SK-N-SH (cell line): ENCODE measurements around the gene RBMS3. TPM values are rescaled to one million over a fixed set of nuclear protein-coding genes. Genes with fewer than 3 reads are reported as not detected.

ENCODE experiments used
- CTCF ChIA-PET: fragments of 300-600, 350-600 bp; formaldehyde crosslinking; extraction: SDS; loops from one replicate; lab custom pipeline; 2021; lab: Yijun Ruan, JAX
- POLR2A ChIA-PET: fragments of 350-600 bp; sonication (Branson Sonifier 250); formaldehyde crosslinking; extraction: SDS; loops from one replicate; lab custom pipeline; 2020; ENCODE audit warnings: antibody characterized with exemption, inconsistent platforms; lab: Yijun Ruan, JAX
- DNase-seq: peaks from one replicate; pipeline ENCODE4 v3.0.0; 2012
- H2AFZ ChIP-seq: fragments of 200-600 bp; sonication (generic); 2 replicates; pipeline ENCODE4 v1.8.1; 2016; ENCODE audit warnings: antibody characterized with exemption, mild to moderate bottlenecking, low read depth
- H3F3A ChIP-seq: fragments of 200-600 bp; sonication (generic); replicated peaks from 2 replicates; pipeline ENCODE3; 2016; ENCODE audit warnings: antibody characterized with exemption, mild to moderate bottlenecking; ENCODE audit not compliant: insufficient read depth
- H3K27ac ChIP-seq, 2 experiments: fragments of 200-500 bp in 1 of 2; fragments of 200-600 bp in 1 of 2; sonication (Bioruptor generic) in 1 of 2; sonication (generic), shearing (Covaris generic) in 1 of 2; 2 replicates each; pipeline versions ENCODE4 v1.5.1 to v1.6.1; 2014 to 2016; ENCODE audit warnings: low read depth in 2 of 2, inconsistent platforms in 1 of 2, low read length in 1 of 2, mild to moderate bottlenecking in 1 of 2, mixed read lengths in 1 of 2
- H3K27me3 ChIP-seq: fragments of 200-600 bp; sonication (generic), shearing (Covaris generic); 2 replicates; pipeline ENCODE4 v1.6.1; 2016; ENCODE audit warnings: mixed run types; ENCODE audit not compliant: insufficient read depth
- H3K36me3 ChIP-seq, 2 experiments: fragments of 200-500 bp in 1 of 2; fragments of 200-600 bp in 1 of 2; sonication (Bioruptor generic) in 1 of 2; sonication (generic) in 1 of 2; replicated peaks in 1 of 2; 2 replicates each; pipeline versions ENCODE3 to v1.5.1; 2014 to 2016; ENCODE audit warnings: low read length in 1 of 2, mild to moderate bottlenecking in 1 of 2; ENCODE audit not compliant: insufficient read depth in 2 of 2, control insufficient read depth in 1 of 2
- H3K4me1 ChIP-seq, 2 experiments: fragments of 200-500 bp in 1 of 2; fragments of 200-600 bp in 1 of 2; sonication (Bioruptor generic) in 1 of 2; sonication (generic), shearing (Covaris generic) in 1 of 2; 2 replicates each; pipeline versions ENCODE4 v1.5.1 to v1.6.1; 2014 to 2016; ENCODE audit warnings: low read depth in 1 of 2, low read length in 1 of 2, mixed run types in 1 of 2; ENCODE audit not compliant: insufficient read depth in 2 of 2, control insufficient read depth in 1 of 2
- H3K4me2 ChIP-seq: fragments of 200-600 bp; sonication (generic), shearing (Covaris generic); 2 replicates; pipeline ENCODE4 v1.6.1; 2017; ENCODE audit warnings: mixed run types
- H3K4me3 ChIP-seq, 2 experiments: fragments of 200-500 bp in 1 of 2; fragments of 200-600 bp in 1 of 2; sonication (Bioruptor generic) in 1 of 2; sonication (generic), shearing (Covaris generic) in 1 of 2; 2 replicates each; pipeline versions ENCODE4 v1.5.1 to v1.8.1; 2014 to 2016; ENCODE audit warnings: low read depth in 2 of 2, inconsistent platforms in 1 of 2, low read length in 1 of 2, mild to moderate bottlenecking in 1 of 2, mixed read lengths in 1 of 2, moderate library complexity in 1 of 2
- H3K79me2 ChIP-seq: fragments of 200-600 bp; sonication (generic); 2 replicates; pipeline ENCODE4 v1.8.1; 2017; ENCODE audit warnings: mild to moderate bottlenecking; ENCODE audit not compliant: insufficient read depth
- H3K9ac ChIP-seq: fragments of 200-600 bp; sonication (generic); 2 replicates; pipeline ENCODE4 v1.6.1; 2017; ENCODE audit warnings: mixed run types
- H3K9me2 ChIP-seq: fragments of 200-600 bp; sonication (generic); 2 replicates; pipeline ENCODE4 v1.6.1; 2017; ENCODE audit warnings: mixed run types
- H3K9me3 ChIP-seq: fragments of 200-600 bp; sonication (generic); 2 replicates; pipeline ENCODE4 v1.6.1; 2017; ENCODE audit warnings: mixed run types, mild to moderate bottlenecking, moderate library complexity
- H4K20me1 ChIP-seq: fragments of 200-600 bp; sonication (generic); 2 replicates; pipeline ENCODE4 v1.6.1; 2017; ENCODE audit warnings: mild to moderate bottlenecking, mixed run types; ENCODE audit not compliant: insufficient read depth
- CHD2 ChIP-seq: fragments of 150-350 bp; IDR thresholded peaks from 2 replicates; pipeline ENCODE4 v1.6.1; 2018; ENCODE audit warnings: low read length; ENCODE audit not compliant: partially characterized antibody
- ELF1 ChIP-seq: IDR thresholded peaks from 2 replicates; pipeline ENCODE4 v1.4.0; 2012
- EP300 ChIP-seq, 2 experiments: IDR thresholded peaks; 2 replicates each; pipeline versions ENCODE4 v1.4.0 to v1.6.1; 2012; ENCODE audit warnings: borderline replicate concordance in 1 of 2, low read depth in 1 of 2, low read length in 1 of 2
- EZH2phosphoT487 ChIP-seq: fragments of 200-600 bp; sonication (generic); IDR thresholded peaks from 2 replicates; pipeline ENCODE4 v1.6.1; 2017; ENCODE audit warnings: low read depth, mixed run types, mild to moderate bottlenecking, antibody characterized with exemption, moderate library complexity, borderline replicate concordance
- FOXJ3 ChIP-seq: sonication (generic); formaldehyde crosslinking; IDR thresholded peaks from 2 replicates; pipeline ENCODE4 v1.5.1; 2020; ENCODE audit warnings: mild to moderate bottlenecking, missing genetic modification reagents
- FOXM1 ChIP-seq: IDR thresholded peaks from 2 replicates; pipeline ENCODE4 v1.4.0; 2012; ENCODE audit warnings: low read depth, mild to moderate bottlenecking
- GABPA ChIP-seq: IDR thresholded peaks from 2 replicates; pipeline ENCODE4 v1.4.0; 2012; ENCODE audit warnings: low read depth, mild to moderate bottlenecking
- MEF2A ChIP-seq: IDR thresholded peaks from 2 replicates; pipeline ENCODE4 v1.4.0; 2012; ENCODE audit warnings: low read depth, borderline replicate concordance
- MXI1 ChIP-seq: IDR thresholded peaks from 2 replicates; pipeline ENCODE4 v1.6.1; 2012; ENCODE audit warnings: mild to moderate bottlenecking, low read depth, low read length, improper control_type of control experiment
- NFIC ChIP-seq: IDR thresholded peaks from 2 replicates; pipeline ENCODE4 v1.4.0; 2012; ENCODE audit warnings: borderline replicate concordance
- NRF1 ChIP-seq: IDR thresholded peaks from 2 replicates; pipeline ENCODE4 v1.6.1; 2012; ENCODE audit warnings: low read depth, mild to moderate bottlenecking, low read length
- POLR2AphosphoS5 ChIP-seq: IDR thresholded peaks from 2 replicates; pipeline ENCODE4 v1.6.1; 2012; ENCODE audit warnings: low read depth, low read length
- RCOR1 ChIP-seq: fragments of 150-350 bp; IDR thresholded peaks from 2 replicates; pipeline ENCODE4 v1.6.1; 2017; ENCODE audit warnings: antibody characterized with exemption, low read length
- RFX5 ChIP-seq: IDR thresholded peaks from 2 replicates; pipeline ENCODE4 v1.6.1; 2012; ENCODE audit warnings: mild to moderate bottlenecking, improper control_type of control experiment, low read length
- RXRA ChIP-seq: IDR thresholded peaks from 2 replicates; pipeline ENCODE4 v1.4.0; 2012; ENCODE audit warnings: low read depth, mild to moderate bottlenecking, borderline replicate concordance
- SIN3A ChIP-seq: IDR thresholded peaks from 2 replicates; pipeline ENCODE4 v1.6.1; 2012; ENCODE audit warnings: low read depth, mild to moderate bottlenecking, low read length, moderate library complexity, borderline replicate concordance
- SMC3 ChIP-seq: IDR thresholded peaks from 2 replicates; pipeline ENCODE4 v1.6.1; 2012; ENCODE audit warnings: low read depth, low read length, improper control_type of control experiment
- TCF12 ChIP-seq: IDR thresholded peaks from 2 replicates; pipeline ENCODE4 v1.4.0; 2012
- YY1 ChIP-seq: IDR thresholded peaks from 2 replicates; pipeline ENCODE4 v1.4.0; 2012; ENCODE audit warnings: low read depth, mild to moderate bottlenecking
- WGBS: methylation state at CpG from one replicate; pipeline ENCODE4 v1.1.6; 2017; ENCODE audit warnings: low lambda C conversion rate; 5-methylcytosine and 5-hydroxymethylcytosine counted together
- polyA plus RNA-seq, 3 experiments: library from polyadenylated mRNA; depleted of rRNA; stranded (reverse); fragments of >200 nt; gene quantifications; 2 replicates each; pipeline ENCODE4 v1.2.3, GENCODE V29; 2012
- TF ChIP-seq, protein P1 (sequence below): IDR thresholded peaks from 2 replicates; pipeline ENCODE4; 2012
- TF ChIP-seq, protein P2 (sequence below): IDR thresholded peaks from 2 replicates; pipeline ENCODE4 v1.4.0; 2012; ENCODE audit warnings: low read depth, borderline replicate concordance
- TF ChIP-seq, protein P3 (sequence below): IDR thresholded peaks from 2 replicates; pipeline ENCODE4 v1.4.0; 2012; ENCODE audit warnings: low read depth
- TF ChIP-seq, protein P4 (sequence below): fragments of 150-350 bp; IDR thresholded peaks from 2 replicates; pipeline ENCODE4 v1.6.1; 2016; ENCODE audit warnings: mild to moderate bottlenecking, low read depth, low read length
- TF ChIP-seq, protein P5 (sequence below): fragments of 150-350 bp; IDR thresholded peaks from 2 replicates; pipeline ENCODE4 v1.6.1; 2017; ENCODE audit warnings: antibody characterized with exemption, low read length, low read depth, borderline replicate concordance
- TF ChIP-seq, protein P6 (sequence below): IDR thresholded peaks from 2 replicates; pipeline ENCODE4 v1.4.0; 2012; ENCODE audit warnings: low read depth, borderline replicate concordance

RBMS3 gene
- polyA plus RNA-seq, 1 of the 3 experiments (the other 2 are of a cell fraction) = 8.2 TPM

DNA sequence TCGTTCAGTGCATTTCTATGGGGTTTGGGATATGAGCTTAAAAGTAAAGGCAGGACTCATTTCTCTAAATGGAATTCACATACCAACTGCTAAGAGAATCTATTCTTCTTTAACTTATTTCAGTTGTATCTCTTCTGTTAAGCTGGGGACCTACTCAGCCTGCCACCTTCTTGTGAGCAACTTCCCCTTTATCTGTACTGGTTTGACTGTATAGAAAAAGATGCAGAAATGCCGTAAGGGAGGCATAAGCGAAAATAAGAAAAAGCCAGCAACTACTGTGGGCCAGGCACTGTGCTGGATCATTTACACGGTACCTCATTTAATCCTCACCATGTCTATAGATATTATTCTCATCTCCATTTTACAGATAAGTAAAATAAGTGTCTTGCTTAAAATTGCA, 38.4 kb downstream of the RBMS3 start:
- no peak for TF ChIP-seq EZH2phosphoT487
- no peak for TF ChIP-seq NRF1
- no peak for TF ChIP-seq MXI1
- TF ChIP-seq CHD2 = no peak
- TF ChIP-seq SMC3 = no peak
- TF ChIP-seq RFX5 = no peak
- no peak for TF ChIP-seq RCOR1
- no peak for TF ChIP-seq RXRA
- TF ChIP-seq TCF12 = no peak
- TF ChIP-seq, protein P1, sequence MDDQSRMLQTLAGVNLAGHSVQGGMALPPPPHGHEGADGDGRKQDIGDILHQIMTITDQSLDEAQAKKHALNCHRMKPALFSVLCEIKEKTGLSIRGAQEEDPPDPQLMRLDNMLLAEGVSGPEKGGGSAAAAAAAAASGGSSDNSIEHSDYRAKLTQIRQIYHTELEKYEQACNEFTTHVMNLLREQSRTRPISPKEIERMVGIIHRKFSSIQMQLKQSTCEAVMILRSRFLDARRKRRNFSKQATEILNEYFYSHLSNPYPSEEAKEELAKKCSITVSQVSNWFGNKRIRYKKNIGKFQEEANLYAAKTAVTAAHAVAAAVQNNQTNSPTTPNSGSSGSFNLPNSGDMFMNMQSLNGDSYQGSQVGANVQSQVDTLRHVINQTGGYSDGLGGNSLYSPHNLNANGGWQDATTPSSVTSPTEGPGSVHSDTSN = no peak
- TF ChIP-seq, protein P2, sequence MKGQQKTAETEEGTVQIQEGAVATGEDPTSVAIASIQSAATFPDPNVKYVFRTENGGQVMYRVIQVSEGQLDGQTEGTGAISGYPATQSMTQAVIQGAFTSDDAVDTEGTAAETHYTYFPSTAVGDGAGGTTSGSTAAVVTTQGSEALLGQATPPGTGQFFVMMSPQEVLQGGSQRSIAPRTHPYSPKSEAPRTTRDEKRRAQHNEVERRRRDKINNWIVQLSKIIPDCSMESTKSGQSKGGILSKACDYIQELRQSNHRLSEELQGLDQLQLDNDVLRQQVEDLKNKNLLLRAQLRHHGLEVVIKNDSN = no peak
- TF ChIP-seq MEF2A = no peak
- no peak for TF ChIP-seq FOXM1
- TF ChIP-seq ELF1 = no peak
- no peak for TF ChIP-seq NFIC
- TF ChIP-seq SIN3A = no peak
- TF ChIP-seq POLR2AphosphoS5 = no peak
- TF ChIP-seq, protein P3, sequence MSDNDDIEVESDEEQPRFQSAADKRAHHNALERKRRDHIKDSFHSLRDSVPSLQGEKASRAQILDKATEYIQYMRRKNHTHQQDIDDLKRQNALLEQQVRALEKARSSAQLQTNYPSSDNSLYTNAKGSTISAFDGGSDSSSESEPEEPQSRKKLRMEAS = no peak
- Histone ChIP-seq H3K79me2 (peaks cover 96% of the 10 kb centered on the region), H3K9me2 (no peaks in the 10 kb centered on the region), H3K27ac (peak overlapping the region in 1 of 2 experiments; percentile 93; a peak in 2 of 4 replicates), H3K9ac (no peak overlapping the region), H3K27me3 (no peaks in the 10 kb centered on the region), H4K20me1 (no peaks in the 10 kb centered on the region), H3K9me3 (no peaks in the 10 kb centered on the region), H2AFZ (no peak overlapping the region), H3F3A (peaks cover 12% of the 10 kb centered on the region), H3K4me2 (no peak overlapping the region), H3K4me3 (no peak overlapping the region), H3K36me3 (peaks cover 5 to 11% of the 10 kb centered on the region in 2 experiments), H3K4me1 (peaks cover 14 to 49% of the 10 kb centered on the region in 2 experiments; a peak in 3 of 4 replicates)
- ChIA-PET POLR2A (no interaction called here), CTCF (interaction anchor here (1.3 kb wide), 1 partner anchor 15 kb away, joined by 4 read pairs; no protein-coding TSS in a partner anchor)
- WGBS = 92% methylated on average over 4 of the region's 4 CpGs
- DNase-seq = no peak

DNA sequence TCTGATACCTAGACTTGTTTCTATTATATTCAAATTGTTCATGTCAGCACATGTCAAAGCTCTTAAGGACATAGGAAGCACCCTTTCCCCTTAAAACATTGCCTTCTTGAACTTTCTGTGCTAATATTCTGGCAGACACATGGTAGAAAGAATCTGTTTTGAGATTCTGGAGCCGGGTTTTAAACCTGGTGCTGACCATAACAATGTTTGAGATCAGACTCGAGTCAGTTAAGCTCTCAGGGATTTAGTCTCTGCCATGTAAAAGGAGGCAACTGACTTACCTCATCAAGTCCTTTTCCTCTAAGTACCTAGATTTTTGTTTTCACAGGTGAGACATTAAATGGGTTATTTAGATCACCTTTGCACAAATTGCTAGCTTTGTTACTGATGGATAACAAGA, 38.9 kb downstream of the RBMS3 start:
- WGBS = 75% methylated on average over 2 of the region's 2 CpGs
- POLR2A ChIA-PET = no interaction called here
- TF ChIP-seq, protein P4, sequence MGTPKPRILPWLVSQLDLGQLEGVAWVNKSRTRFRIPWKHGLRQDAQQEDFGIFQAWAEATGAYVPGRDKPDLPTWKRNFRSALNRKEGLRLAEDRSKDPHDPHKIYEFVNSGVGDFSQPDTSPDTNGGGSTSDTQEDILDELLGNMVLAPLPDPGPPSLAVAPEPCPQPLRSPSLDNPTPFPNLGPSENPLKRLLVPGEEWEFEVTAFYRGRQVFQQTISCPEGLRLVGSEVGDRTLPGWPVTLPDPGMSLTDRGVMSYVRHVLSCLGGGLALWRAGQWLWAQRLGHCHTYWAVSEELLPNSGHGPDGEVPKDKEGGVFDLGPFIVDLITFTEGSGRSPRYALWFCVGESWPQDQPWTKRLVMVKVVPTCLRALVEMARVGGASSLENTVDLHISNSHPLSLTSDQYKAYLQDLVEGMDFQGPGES = no peak
- TF ChIP-seq, protein P5, sequence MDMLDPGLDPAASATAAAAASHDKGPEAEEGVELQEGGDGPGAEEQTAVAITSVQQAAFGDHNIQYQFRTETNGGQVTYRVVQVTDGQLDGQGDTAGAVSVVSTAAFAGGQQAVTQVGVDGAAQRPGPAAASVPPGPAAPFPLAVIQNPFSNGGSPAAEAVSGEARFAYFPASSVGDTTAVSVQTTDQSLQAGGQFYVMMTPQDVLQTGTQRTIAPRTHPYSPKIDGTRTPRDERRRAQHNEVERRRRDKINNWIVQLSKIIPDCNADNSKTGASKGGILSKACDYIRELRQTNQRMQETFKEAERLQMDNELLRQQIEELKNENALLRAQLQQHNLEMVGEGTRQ = no peak
- TF ChIP-seq EP300 (IDR thresholded peaks at IDR 0.05; ENCODE audit: borderline replicate concordance in 1 of 2, low read depth in 1 of 2, low read length in 1 of 2) (no peak), SIN3A (no peak), YY1 (no peak), GABPA (no peak), FOXJ3 (CRISPR knock-in tag) (no peak), CHD2 (no peak)
- TF ChIP-seq, protein P6, sequence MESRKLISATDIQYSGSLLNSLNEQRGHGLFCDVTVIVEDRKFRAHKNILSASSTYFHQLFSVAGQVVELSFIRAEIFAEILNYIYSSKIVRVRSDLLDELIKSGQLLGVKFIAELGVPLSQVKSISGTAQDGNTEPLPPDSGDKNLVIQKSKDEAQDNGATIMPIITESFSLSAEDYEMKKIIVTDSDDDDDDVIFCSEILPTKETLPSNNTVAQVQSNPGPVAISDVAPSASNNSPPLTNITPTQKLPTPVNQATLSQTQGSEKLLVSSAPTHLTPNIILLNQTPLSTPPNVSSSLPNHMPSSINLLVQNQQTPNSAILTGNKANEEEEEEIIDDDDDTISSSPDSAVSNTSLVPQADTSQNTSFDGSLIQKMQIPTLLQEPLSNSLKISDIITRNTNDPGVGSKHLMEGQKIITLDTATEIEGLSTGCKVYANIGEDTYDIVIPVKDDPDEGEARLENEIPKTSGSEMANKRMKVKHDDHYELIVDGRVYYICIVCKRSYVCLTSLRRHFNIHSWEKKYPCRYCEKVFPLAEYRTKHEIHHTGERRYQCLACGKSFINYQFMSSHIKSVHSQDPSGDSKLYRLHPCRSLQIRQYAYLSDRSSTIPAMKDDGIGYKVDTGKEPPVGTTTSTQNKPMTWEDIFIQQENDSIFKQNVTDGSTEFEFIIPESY = no peak

More for the DNA sequence above, 38.9 kb downstream of the RBMS3 start:
- Histone ChIP-seq H3K27me3 (no peaks in the 10 kb centered on the region), H3K27ac (peak overlapping the region; percentile 15 to 93; a peak in 3 of 4 replicates), H2AFZ (no peak overlapping the region), H3K79me2 (peaks cover 93% of the 10 kb centered on the region), H3K9me3 (no peaks in the 10 kb centered on the region), H4K20me1 (no peaks in the 10 kb centered on the region), H3K9ac (no peak overlapping the region), H3F3A (peaks cover 18% of the 10 kb centered on the region), H3K36me3 (peaks cover 5 to 11% of the 10 kb centered on the region in 2 experiments), H3K4me1 (peaks cover 16 to 49% of the 10 kb centered on the region in 2 experiments; a peak in 3 of 4 replicates), H3K4me2 (no peak overlapping the region), H3K4me3 (no peak overlapping the region), H3K9me2 (no peaks in the 10 kb centered on the region)
- CTCF ChIA-PET = interaction anchor here (1.3 kb wide), 1 partner anchor 14 kb away, joined by 4 read pairs; no protein-coding TSS in a partner anchor
- DNase-seq = no peak
